Coronary artery (tissue), 2 donors: ENCODE results near the gene OFD1.

Experiments
- DNase-seq: peaks from one replicate; pipeline ENCODE4 v3.0.0-alpha.2; 2017; ENCODE audit warnings: low spot score
- H3K27ac ChIP-seq, 2 donors: fragments of 200-600 bp; sonication (generic); one replicate each; pipeline ENCODE4 v1.5.1; 2016 to 2019
- H3K4me3 ChIP-seq: fragments of 200-600 bp; sonication (generic); 2 replicates; pipeline ENCODE4 v1.5.1; 2016; ENCODE audit warnings: mild to moderate bottlenecking, moderate library complexity
- CTCF ChIP-seq: fragments of 200-600 bp; sonication (generic); IDR thresholded peaks from one replicate; pipeline ENCODE4 v1.5.1; 2019; ENCODE audit warnings: antibody characterized with exemption

OFD1 gene

GRCh38 chrX:13689741-13690211, 44.8 kb upstream of the OFD1 start:
- peak overlapping the region; percentile 88 for H3K4me3 ChIP-seq
- peak overlapping the region; percentile 74 to 96 for H3K27ac ChIP-seq
- no peak for TF ChIP-seq CTCF
- DNase-seq: no peak

GRCh38 chrX:13690836-13691235, 43.7 kb upstream of the OFD1 start:
- H3K4me3 ChIP-seq: peak overlapping the region; percentile 88
- no peak for TF ChIP-seq CTCF
- no peak overlapping the region for H3K27ac ChIP-seq
- DNase-seq: no peak

- no peak overlapping the region for H3K27ac ChIP-seq
These were observed 42.6 kb upstream of the OFD1 start for GRCh38 chrX:13691841-13692371.

GRCh38 chrX:13692771-13693231, 41.7 kb upstream of the OFD1 start:
- no peak for DNase-seq
- no peak overlapping the region for H3K4me3 ChIP-seq
- H3K27ac ChIP-seq: no peak overlapping the region
- TF ChIP-seq CTCF: no peak

More at GRCh38 chrX:13691841-13692371, 42.6 kb upstream of the OFD1 start:
- DNase-seq: no peak
- H3K4me3 ChIP-seq: no peak overlapping the region
- TF ChIP-seq CTCF: no peak

- H3K27ac ChIP-seq: peak overlapping the region; percentile 13 to 17
- H3K4me3 ChIP-seq: peak overlapping the region; percentile 4
- no peak for DNase-seq
- TF ChIP-seq CTCF: no peak
These were observed 41.1 kb upstream of the OFD1 start for GRCh38 chrX:13693341-13693961.

- no peak overlapping the region for H3K27ac ChIP-seq
- no peak for TF ChIP-seq CTCF
- H3K4me3 ChIP-seq: no peak overlapping the region
- DNase-seq: no peak
These were observed 40.2 kb upstream of the OFD1 start for GRCh38 chrX:13694359-13694758.

GRCh38 chrX:13694983-13695382, 39.6 kb upstream of the OFD1 start:
- H3K4me3 ChIP-seq: no peak overlapping the region

More at GRCh38 chrX:13694983-13695382, 39.6 kb upstream of the OFD1 start:
- H3K27ac ChIP-seq: no peak overlapping the region
- DNase-seq: no peak
- no peak for TF ChIP-seq CTCF
